Tibial nerve (tissue), 4 donors: ENCODE data around the gene PRR20E.
"Not testable (repeated sequence)": the region's sequence is repeated elsewhere in the genome, so short reads cannot be mapped to it uniquely, and the experiment has no call there.

Experiments used
- EP300 ChIP-seq, 2 donors: sonication (generic); formaldehyde crosslinking; IDR thresholded peaks; one replicate each; pipeline ENCODE4 v1.6.1; 2017; ENCODE audit warnings: antibody characterized with exemption in 2 of 2, mild to moderate bottlenecking in 1 of 2
- POLR2A ChIP-seq, 2 donors: fragments of 450-650 bp; IDR thresholded peaks; one replicate each; pipeline ENCODE4 v1.6.1; 2017; ENCODE audit warnings: antibody characterized with exemption in 2 of 2, mild to moderate bottlenecking in 2 of 2, moderate library complexity in 2 of 2
- TF ChIP-seq, protein P1 (sequence below), 5 experiments: fragments of 200-600 bp in 3 of 5; fragments of 450-650 bp in 2 of 5; sonication (generic) in 3 of 5; IDR thresholded peaks; one replicate each; pipeline ENCODE4 v1.5.1; 2016 to 2019; ENCODE audit warnings: antibody characterized with exemption in 5 of 5, mild to moderate bottlenecking in 3 of 5, moderate library complexity in 2 of 5

DNA sequence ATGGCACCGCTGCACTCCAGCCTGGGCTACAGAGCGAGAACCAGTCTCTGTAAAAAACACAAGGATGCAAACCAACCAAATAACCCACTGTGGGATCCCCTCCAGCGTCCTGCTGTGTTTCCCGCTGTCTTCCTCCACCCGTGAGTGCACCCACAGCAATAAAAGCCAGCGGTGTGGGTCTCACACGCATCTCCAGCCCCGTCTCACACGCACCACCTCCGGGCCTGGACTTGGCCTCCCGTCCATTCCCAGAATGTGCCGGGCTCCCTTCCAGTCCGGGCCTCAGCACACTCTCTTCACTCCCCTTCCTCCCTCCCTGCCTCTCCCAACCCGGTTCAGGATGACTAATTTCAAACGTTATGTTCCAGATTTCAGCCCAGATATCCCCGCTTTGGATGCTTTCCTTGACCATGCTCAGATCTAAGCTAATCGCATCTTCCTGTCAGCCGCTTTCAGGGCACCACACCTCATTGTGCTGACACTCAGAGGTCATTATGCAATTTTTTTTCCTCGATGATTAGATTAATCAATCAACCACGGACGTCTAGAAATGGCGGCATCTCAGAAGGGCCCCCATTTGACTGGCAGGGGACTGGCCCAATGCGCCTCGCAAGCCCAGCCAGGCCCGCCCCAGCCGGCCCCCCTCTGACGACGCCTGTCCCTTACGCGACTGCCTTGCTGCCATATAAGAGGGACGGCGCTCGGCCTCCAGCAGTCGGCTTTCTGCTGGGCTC lies 26.6 kb upstream of the PRR20E start, which contains the start of gene PRR20A:
- TF ChIP-seq, protein P1, sequence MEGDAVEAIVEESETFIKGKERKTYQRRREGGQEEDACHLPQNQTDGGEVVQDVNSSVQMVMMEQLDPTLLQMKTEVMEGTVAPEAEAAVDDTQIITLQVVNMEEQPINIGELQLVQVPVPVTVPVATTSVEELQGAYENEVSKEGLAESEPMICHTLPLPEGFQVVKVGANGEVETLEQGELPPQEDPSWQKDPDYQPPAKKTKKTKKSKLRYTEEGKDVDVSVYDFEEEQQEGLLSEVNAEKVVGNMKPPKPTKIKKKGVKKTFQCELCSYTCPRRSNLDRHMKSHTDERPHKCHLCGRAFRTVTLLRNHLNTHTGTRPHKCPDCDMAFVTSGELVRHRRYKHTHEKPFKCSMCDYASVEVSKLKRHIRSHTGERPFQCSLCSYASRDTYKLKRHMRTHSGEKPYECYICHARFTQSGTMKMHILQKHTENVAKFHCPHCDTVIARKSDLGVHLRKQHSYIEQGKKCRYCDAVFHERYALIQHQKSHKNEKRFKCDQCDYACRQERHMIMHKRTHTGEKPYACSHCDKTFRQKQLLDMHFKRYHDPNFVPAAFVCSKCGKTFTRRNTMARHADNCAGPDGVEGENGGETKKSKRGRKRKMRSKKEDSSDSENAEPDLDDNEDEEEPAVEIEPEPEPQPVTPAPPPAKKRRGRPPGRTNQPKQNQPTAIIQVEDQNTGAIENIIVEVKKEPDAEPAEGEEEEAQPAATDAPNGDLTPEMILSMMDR (IDR thresholded peaks at IDR 0.05): not testable (repeated sequence)
- not testable (repeated sequence) for TF ChIP-seq EP300, POLR2A (IDR thresholded peaks at IDR 0.05)
